SKM-1 treated with dmso at 0.1 percent for 144 hours (cell line): ENCODE data around the gene TNK2.
"Not testable (repeated sequence)": the region's sequence is repeated elsewhere in the genome, so short reads cannot be mapped to it uniquely, and the experiment has no call there.

ENCODE experiments used
- DNase-seq: peaks from one replicate; lab custom pipeline; 2025; ENCODE audit not compliant: unreplicated experiment; lab: John Stamatoyannopoulos, UW

The TNK2 gene

GRCh38 chr3:195824425-195825190 lies 83.7 kb downstream of the TNK2 start:
- DNase-seq: not testable (repeated sequence)

DNA sequence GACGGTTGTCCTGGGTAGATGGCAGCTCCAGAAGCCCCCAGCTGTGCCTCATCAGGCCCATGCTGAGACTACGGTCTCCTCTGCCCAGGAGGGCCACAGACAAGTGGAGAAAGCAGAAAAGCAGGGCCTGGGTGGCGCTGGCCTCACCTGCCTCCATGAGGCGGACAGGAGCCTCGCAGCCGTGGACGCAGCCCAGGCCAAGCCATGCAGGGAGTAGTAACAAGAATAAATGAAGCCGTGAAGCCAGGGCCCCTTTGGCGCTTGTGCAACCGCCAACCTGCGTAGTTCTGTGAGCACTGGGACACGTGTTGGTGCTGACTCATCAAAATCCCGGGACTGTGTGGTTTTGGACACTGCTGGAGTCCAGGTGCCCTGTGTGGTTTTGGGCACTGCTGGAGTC lies 84.4 kb downstream of the TNK2 start:
- no peak for DNase-seq

DNA sequence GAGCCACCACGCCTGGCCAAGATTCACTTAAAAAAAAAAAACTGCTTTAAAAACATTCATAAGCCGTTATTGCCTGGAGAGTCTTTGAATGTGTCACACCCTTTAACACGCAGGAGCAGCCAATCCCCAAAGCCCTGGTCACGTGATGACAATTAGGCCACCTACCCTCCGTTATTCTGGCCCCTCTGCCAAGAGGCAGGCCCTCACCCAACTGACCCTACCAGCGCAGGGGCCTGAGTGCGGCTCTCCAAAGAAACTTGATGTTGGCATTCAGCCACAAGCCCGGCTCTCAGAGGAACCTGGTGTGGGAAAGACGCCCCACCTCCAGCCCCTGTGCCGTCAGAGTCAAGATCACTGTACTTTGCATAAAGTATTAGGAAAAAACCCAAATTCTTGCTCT lies 85.1 kb downstream of the TNK2 start:
- DNase-seq: no peak

DNA sequence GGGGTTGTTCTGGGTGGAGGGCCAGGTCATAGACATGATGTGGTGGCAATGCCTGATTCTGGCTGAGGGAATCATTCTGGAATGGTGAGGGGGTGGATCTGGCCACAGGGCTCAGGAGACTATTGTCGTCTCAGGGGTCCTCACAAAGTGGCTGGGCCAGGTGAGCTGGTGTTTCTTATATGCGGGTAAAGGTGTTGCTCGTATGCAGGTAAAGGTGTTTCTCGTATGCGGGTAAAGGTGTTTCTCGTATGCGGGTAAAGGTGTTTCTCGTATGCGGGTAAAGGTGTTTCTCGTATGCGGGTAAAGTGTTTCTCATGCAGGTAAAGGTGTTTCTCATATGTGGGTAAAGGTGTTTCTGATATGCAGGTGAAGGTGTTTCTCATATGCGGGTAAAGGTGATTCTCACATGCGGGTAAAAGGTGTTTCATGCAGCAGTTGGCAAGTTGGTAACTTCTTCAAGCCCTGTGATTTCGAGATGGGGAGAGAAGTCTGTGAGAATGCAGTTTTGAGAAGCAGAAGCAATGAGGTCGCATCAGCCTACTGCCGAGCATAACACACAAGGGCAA lies 86.1 kb downstream of the TNK2 start:
- no peak for DNase-seq

GRCh38 chr3:195821403-195822130 lies 86.8 kb downstream of the TNK2 start:
- no peak for DNase-seq

- DNase-seq: no peak
These were observed 87.5 kb downstream of the TNK2 start for GRCh38 chr3:195820901-195821300.

DNA sequence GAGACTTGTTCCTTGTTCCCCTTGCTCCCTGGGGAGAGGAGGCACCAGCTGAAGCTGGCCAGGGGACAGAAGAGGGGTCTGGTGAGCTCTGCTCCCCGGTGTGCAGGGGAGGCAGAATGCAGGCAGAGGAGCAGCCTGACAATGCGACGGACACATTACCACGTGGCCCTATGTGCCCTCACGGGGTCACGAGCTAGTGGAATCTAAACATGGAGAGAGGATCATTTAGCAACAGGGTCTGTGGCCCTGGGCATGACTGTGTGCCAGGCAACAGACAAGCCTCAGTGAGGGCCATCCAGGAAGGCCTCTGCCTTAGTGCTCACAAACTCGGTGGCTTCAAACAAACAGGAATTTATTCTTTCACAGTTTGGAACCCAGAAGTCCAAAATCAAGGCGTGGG lies 88.2 kb downstream of the TNK2 start:
- DNase-seq: no peak

DNA sequence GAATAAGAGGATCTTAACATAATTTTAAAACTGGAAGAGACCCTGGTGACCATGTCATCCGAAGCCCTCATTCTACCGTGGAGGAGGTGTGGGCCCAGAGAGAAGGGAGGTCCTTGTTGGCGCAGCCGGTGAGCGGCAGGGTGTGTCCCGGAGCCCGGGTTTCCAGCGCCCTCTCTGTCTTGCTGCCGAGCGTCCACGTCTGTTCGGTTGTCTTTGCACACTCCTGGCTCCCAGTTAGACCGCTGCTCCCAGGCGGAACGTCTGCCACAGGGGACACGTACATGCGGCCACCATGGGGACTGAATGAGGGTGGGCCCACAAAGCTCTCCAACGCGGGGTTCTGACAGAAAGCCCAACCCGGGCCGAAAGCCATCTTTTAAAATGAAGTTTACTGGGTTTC lies 90.0 kb downstream of the TNK2 start:
- DNase-seq: no peak

GRCh38 chr3:195817578-195818135 lies 90.7 kb downstream of the TNK2 start:
- DNase-seq: no peak

DNA sequence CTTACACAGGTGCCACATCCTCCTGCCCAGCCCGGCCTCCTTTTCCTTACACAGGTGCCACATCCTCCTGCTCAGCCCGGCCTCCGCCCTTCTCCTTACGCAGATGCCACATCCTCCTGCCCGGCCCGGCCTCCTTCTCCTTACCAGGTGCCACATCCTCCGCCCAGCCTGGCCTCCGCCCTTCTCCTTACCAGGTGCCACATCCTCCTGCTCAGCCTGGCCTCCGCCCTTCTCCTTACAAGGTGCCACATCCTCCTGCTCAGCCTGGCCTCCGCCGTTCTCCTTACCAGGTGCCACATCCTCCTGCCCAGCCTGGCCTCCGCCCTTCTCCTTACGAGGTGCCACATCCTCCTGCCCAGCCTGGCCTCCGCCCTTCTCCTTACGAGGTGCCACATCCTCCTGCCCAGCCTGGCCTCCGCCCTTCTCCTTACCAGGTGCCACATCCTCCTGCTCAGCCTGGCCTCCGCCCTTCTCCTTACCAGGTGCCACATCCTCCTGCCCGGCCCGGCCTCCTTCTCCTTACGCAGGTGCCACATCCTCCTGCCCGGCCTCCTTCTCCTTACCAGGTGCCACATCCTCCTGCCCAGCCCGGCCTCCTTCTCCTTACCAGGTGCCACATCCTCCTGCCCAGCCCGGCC lies 92.0 kb downstream of the TNK2 start:
- DNase-seq: not testable (repeated sequence)

DNA sequence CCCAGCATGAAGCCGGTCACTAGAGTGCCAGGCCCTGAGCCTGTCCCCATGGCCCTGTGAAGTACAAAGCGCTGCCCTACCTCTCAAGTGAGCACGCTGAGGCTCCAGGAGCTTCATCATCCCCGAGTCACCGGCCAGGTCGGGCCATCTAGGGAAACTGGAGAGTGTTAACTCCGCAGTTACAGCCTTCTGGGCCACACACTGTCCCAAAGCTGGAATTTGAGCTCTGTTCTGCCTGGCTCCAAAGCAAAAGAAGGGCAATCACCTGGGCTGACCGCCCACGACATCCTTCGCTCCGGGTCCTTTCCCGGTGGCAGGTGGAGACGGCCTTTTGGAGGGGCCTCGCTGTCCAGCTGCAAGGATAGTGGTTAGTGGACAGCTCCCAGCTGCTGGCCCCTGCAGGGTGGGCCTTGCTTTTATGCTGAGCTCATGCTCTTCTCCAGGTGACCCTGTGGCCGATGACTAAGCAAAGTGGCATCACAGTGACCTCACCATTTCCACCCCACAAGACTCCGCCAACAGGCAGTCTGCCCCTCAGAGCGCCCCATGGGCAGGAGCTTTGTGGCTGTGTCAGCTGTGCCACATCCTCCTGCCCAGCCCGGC lies 93.1 kb downstream of the TNK2 start:
- DNase-seq: no peak

- DNase-seq: no peak
These were observed 94.3 kb downstream of the TNK2 start for GRCh38 chr3:195813916-195814640.
